HG03520 (cell line): ENCODE measurements around the gene FADS2.
A peak's percentile ranks its signal among the peaks of the same experiment; 100 is the strongest.

ENCODE experiments used
- ATAC-seq: cut with Tn5 transposase; IDR thresholded peaks from one replicate; pipeline ENCODE4 v1.9.1; 2021; ENCODE audit warnings: mild to moderate bottlenecking, moderate library complexity; ENCODE audit not compliant: unreplicated experiment

Gene FADS2

GRCh38 chr11:61817471-61818202 lies 10.5 kb upstream of the FADS2 start:
- ATAC-seq, result no peak

- ATAC-seq, result no peak
These were observed 7.9 kb upstream of the FADS2 start for GRCh38 chr11:61820174-61820573.

GRCh38 chr11:61826930-61827570 lies 1.1 kb upstream of the FADS2 start:
- ATAC-seq, result peak; percentile 6

GRCh38 chr11:61828379-61828628 lies 204 bp downstream of the FADS2 start:
- no peak for ATAC-seq

- no peak for ATAC-seq
These were observed 718 bp downstream of the FADS2 start for GRCh38 chr11:61828629-61829407.

GRCh38 chr11:61829806-61830205 lies 1.7 kb downstream of the FADS2 start:
- no peak for ATAC-seq

- ATAC-seq, result no peak
These were observed 2.4 kb downstream of the FADS2 start for GRCh38 chr11:61830237-61831105.

- no peak for ATAC-seq
These were observed 4.1 kb downstream of the FADS2 start for GRCh38 chr11:61832207-61832606.

GRCh38 chr11:61832754-61833153 lies 4.7 kb downstream of the FADS2 start:
- ATAC-seq, result no peak

- no peak for ATAC-seq
These were observed 5.4 kb downstream of the FADS2 start for GRCh38 chr11:61833471-61833870.

- no peak for ATAC-seq
These were observed 5.8 kb downstream of the FADS2 start for GRCh38 chr11:61833926-61834277.

- peak; percentile 88 for ATAC-seq
These were observed 6.4 kb downstream of the FADS2 start for GRCh38 chr11:61834278-61835048.

GRCh38 chr11:61836193-61836592 lies 8.1 kb downstream of the FADS2 start:
- ATAC-seq, result no peak

GRCh38 chr11:61837411-61838005 lies 9.4 kb downstream of the FADS2 start:
- ATAC-seq, result no peak

GRCh38 chr11:61838501-61838900 lies 10.4 kb downstream of the FADS2 start:
- ATAC-seq, result no peak

GRCh38 chr11:61838921-61839320 lies 10.8 kb downstream of the FADS2 start:
- no peak for ATAC-seq

GRCh38 chr11:61839742-61840141 lies 11.6 kb downstream of the FADS2 start:
- ATAC-seq, result no peak

- ATAC-seq, result no peak
These were observed 12.3 kb downstream of the FADS2 start for GRCh38 chr11:61840371-61840770.

GRCh38 chr11:61841636-61842527 lies 13.8 kb downstream of the FADS2 start:
- no peak for ATAC-seq
